ENCODE results near the gene GPR83. TPM values are rescaled to one million over a fixed set of nuclear protein-coding genes. Genes with fewer than 3 reads are reported as not detected.

GPR83 gene
- total RNA-seq, 3 donors from 2014 or later (not counting 1 experiment from before 2014, with no cell fraction given): 0.26 to 0.55 (median 0.32) TPM

DNA sequence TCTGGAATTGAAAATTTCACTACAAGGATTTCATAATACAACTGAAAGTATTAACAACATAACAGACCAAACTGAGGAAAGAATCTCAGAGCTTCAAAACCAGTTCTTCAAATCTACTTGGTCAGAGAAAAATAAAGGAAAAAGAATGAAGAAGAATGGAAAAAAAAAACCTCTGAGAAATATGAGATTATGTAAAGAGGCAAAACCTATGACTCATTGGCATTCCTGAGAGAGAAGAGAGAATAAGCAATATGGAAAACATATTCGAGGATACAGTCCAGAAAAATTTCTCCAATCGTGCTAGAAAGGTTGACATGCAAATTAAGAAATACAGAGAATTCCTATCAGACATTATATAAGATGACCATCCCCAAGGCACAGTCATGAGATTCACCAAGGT, 23.4 kb upstream of the GPR83 start:
- peaks cover 37% of the 10 kb centered on the region for H3K36me3 ChIP-seq (ENCODE audit: control insufficient read depth, insufficient read depth, low read length)
- H3K27ac Mint-ChIP-seq: no peak overlapping the region
- H3K4me1 ChIP-seq (ENCODE audit: control insufficient read depth, insufficient read depth, low read length): no peaks in the 10 kb centered on the region
- no peaks in the 10 kb centered on the region for H3K27me3 Mint-ChIP-seq (ENCODE audit: low read depth in 2 of 2)
- no peaks in the 10 kb centered on the region for H3K27me3 ChIP-seq (ENCODE audit: control insufficient read depth, insufficient read depth, low read length)
- ATAC-seq: no peak
- H3K36me3 Mint-ChIP-seq: peaks cover 37% of the 10 kb centered on the region
- TF ChIP-seq, protein P1, sequence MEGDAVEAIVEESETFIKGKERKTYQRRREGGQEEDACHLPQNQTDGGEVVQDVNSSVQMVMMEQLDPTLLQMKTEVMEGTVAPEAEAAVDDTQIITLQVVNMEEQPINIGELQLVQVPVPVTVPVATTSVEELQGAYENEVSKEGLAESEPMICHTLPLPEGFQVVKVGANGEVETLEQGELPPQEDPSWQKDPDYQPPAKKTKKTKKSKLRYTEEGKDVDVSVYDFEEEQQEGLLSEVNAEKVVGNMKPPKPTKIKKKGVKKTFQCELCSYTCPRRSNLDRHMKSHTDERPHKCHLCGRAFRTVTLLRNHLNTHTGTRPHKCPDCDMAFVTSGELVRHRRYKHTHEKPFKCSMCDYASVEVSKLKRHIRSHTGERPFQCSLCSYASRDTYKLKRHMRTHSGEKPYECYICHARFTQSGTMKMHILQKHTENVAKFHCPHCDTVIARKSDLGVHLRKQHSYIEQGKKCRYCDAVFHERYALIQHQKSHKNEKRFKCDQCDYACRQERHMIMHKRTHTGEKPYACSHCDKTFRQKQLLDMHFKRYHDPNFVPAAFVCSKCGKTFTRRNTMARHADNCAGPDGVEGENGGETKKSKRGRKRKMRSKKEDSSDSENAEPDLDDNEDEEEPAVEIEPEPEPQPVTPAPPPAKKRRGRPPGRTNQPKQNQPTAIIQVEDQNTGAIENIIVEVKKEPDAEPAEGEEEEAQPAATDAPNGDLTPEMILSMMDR (IDR thresholded peaks at IDR 0.05): no peak
- WGBS (ENCODE audit: insufficient coverage): 92% methylated on average over 2 of the region's 2 CpGs
- H3K4me1 Mint-ChIP-seq: peaks cover 10 to 25% of the 10 kb centered on the region in 2 donors
- DNase-seq: no peak
- no peak overlapping the region for H3K27ac ChIP-seq (ENCODE audit: low read length)
- intact Hi-C loops (cut with micrococcal nuclease): no loop called here
- no peaks in the 10 kb centered on the region for H3K9me3 ChIP-seq (ENCODE audit: control insufficient read depth, insufficient read depth, low read length)
- H3K4me3 ChIP-seq (ENCODE audit: low read length): no peak overlapping the region
- H3K9me3 Mint-ChIP-seq: no peaks in the 10 kb centered on the region
- H3K4me3 Mint-ChIP-seq: no peak overlapping the region

GRCh38 chr11:94424011-94424410, 22.8 kb upstream of the GPR83 start:
- H3K27ac ChIP-seq (ENCODE audit: low read length): no peak overlapping the region
- peaks cover 33% of the 10 kb centered on the region for H3K36me3 Mint-ChIP-seq
- no peaks in the 10 kb centered on the region for H3K9me3 ChIP-seq (ENCODE audit: control insufficient read depth, insufficient read depth, low read length)
- intact Hi-C loops (cut with micrococcal nuclease): no loop called here
- ATAC-seq: no peak
- H3K36me3 ChIP-seq (ENCODE audit: control insufficient read depth, insufficient read depth, low read length): peaks cover 33% of the 10 kb centered on the region
- H3K27me3 Mint-ChIP-seq (ENCODE audit: low read depth in 2 of 2): no peaks in the 10 kb centered on the region
- peaks cover 10 to 25% of the 10 kb centered on the region in 2 donors for H3K4me1 Mint-ChIP-seq
- H3K4me3 ChIP-seq (ENCODE audit: low read length): no peak overlapping the region
- TF ChIP-seq, protein P1 (IDR thresholded peaks at IDR 0.05): no peak
- DNase-seq: no peak
- WGBS (ENCODE audit: insufficient coverage): 96% methylated on average over 2 of the region's 2 CpGs
- no peak overlapping the region for H3K4me3 Mint-ChIP-seq
- no peaks in the 10 kb centered on the region for H3K4me1 ChIP-seq (ENCODE audit: control insufficient read depth, insufficient read depth, low read length)
- no peaks in the 10 kb centered on the region for H3K27me3 ChIP-seq (ENCODE audit: control insufficient read depth, insufficient read depth, low read length)
- H3K9me3 Mint-ChIP-seq: no peaks in the 10 kb centered on the region
- no peak overlapping the region for H3K27ac Mint-ChIP-seq

- no peak for ATAC-seq
- no peak for DNase-seq
- H3K9me3 ChIP-seq (ENCODE audit: control insufficient read depth, insufficient read depth, low read length): no peaks in the 10 kb centered on the region
- WGBS (ENCODE audit: insufficient coverage): 89% methylated on average over 3 of the region's 3 CpGs
- Mint-ChIP-seq H3K4me3 (no peak overlapping the region), H3K36me3 (peaks cover 28% of the 10 kb centered on the region), H3K4me1 (peaks cover 10 to 25% of the 10 kb centered on the region in 2 donors), H3K27me3 (ENCODE audit: low read depth in 2 of 2) (no peaks in the 10 kb centered on the region), H3K9me3 (no peaks in the 10 kb centered on the region), H3K27ac (no peak overlapping the region)
- TF ChIP-seq, protein P1 (IDR thresholded peaks at IDR 0.05): no peak
- H3K27ac ChIP-seq (ENCODE audit: low read length): no peak overlapping the region
- H3K4me3 ChIP-seq (ENCODE audit: low read length): no peak overlapping the region
- intact Hi-C loops (cut with micrococcal nuclease): no loop called here
- no peaks in the 10 kb centered on the region for H3K4me1 ChIP-seq (ENCODE audit: control insufficient read depth, insufficient read depth, low read length)
- H3K27me3 ChIP-seq (ENCODE audit: control insufficient read depth, insufficient read depth, low read length): no peaks in the 10 kb centered on the region
- H3K36me3 ChIP-seq (ENCODE audit: control insufficient read depth, insufficient read depth, low read length): peaks cover 31% of the 10 kb centered on the region
Observed at GRCh38 chr11:94423507-94423906, 22.3 kb upstream of the GPR83 start.

DNA sequence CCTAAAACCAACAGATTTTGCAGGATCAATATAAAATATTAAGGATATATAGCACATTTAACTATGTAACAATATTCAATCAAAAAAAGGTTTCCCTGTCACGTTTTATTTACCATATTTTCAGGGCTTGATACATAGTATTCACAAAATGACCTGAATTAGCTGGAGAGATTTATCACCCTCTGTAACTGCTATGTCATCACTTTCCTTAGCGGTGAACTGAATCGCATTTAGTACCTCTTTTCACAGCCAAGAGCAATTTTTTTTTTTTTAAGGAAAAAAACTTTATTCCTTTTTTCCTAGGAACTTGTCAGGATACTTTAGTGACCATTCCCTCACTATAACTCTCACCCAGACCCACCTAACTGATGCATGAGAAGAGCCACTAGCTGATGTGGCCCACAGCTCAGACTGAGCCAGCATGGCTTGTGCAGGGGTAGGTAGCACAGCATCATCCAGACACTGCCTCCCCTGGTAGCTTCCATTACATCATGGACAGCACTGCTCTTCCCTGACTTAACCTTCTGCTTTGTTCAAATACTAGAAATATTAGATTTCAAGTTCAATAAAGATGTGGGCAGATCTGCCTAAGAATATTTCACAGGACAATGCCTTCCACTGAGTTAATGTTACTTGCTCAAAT, 17.0 kb upstream of the GPR83 start:
- no peak overlapping the region for H3K27ac ChIP-seq (ENCODE audit: low read length)
- 79% methylated on average over 3 of the region's 3 CpGs for WGBS (ENCODE audit: insufficient coverage)
- H3K36me3 ChIP-seq (ENCODE audit: control insufficient read depth, insufficient read depth, low read length): peaks cover 24% of the 10 kb centered on the region
- ATAC-seq (no peak), DNase-seq (no peak)
- no peak overlapping the region for H3K4me3 Mint-ChIP-seq
- TF ChIP-seq, protein P1 (IDR thresholded peaks at IDR 0.05): no peak
- no peaks in the 10 kb centered on the region for H3K27me3 ChIP-seq (ENCODE audit: control insufficient read depth, insufficient read depth, low read length)
- H3K27ac Mint-ChIP-seq: peak overlapping the region in 1 of 2 donors; percentile 14
- H3K4me3 ChIP-seq (ENCODE audit: low read length): no peak overlapping the region
- no peaks in the 10 kb centered on the region for H3K9me3 ChIP-seq (ENCODE audit: control insufficient read depth, insufficient read depth, low read length)
- no peaks in the 10 kb centered on the region for H3K4me1 ChIP-seq (ENCODE audit: control insufficient read depth, insufficient read depth, low read length)
- intact Hi-C loops (cut with micrococcal nuclease): no loop called here
- H3K27me3 Mint-ChIP-seq (ENCODE audit: low read depth in 2 of 2): no peaks in the 10 kb centered on the region
- H3K9me3 Mint-ChIP-seq: no peaks in the 10 kb centered on the region
- no peaks in the 10 kb centered on the region for H3K4me1 Mint-ChIP-seq
- peaks cover 7% of the 10 kb centered on the region for H3K36me3 Mint-ChIP-seq
